T-helper 1 cell treated with Interleukin-12 subunit alpha and Interleukin-12 subunit beta and Interleukin-4 antibody, amounts not matched to agents 30 ng/mL and 1 ng/mL, for 36 hours (primary cell): Measurements from ENCODE around the gene GBP2. TPM values are rescaled to one million over a fixed set of nuclear protein-coding genes. Genes with fewer than 3 reads are reported as not detected.
"Not testable (repeated sequence)": the region's sequence is repeated elsewhere in the genome, so short reads cannot be mapped to it uniquely, and the experiment has no call there.

ENCODE experiments used
- intact Hi-C: fragments of 100-400 bp; cut with micrococcal nuclease; formaldehyde crosslinking; loops from one replicate; pipeline ENCODE4 v1.15.1; 2024
- total RNA-seq: library from RNA; stranded (reverse); gene quantifications from 2 replicates; pipeline ENCODE4 v1.2.3, GENCODE V29; 2022

GBP2 gene
- total RNA-seq, 1 donor from 2014 or later = 198 TPM

- intact Hi-C loops = loop anchor here (1.0 to 2.0 kb wide), 11 partner anchors 24 to 718 kb away; partner anchors contain the start of genes GBP1, GBP3 and GTF2B
These were observed 970 bp upstream of the GBP2 start for GRCh38 chr1:89126602-89127565.

GRCh38 chr1:89125240-89125912, 538 bp downstream of the GBP2 start:
- intact Hi-C loops = loop anchor here (1.0 to 2.0 kb wide), 3 partner anchors 15 to 238 kb away; no protein-coding TSS in a partner anchor

- intact Hi-C loops = no loop called here
These were observed 4.3 kb downstream of the GBP2 start for GRCh38 chr1:89121641-89122040.

- intact Hi-C loops = no loop called here
These were observed 11.3 kb downstream of the GBP2 start for GRCh38 chr1:89114662-89115061.

GRCh38 chr1:89112871-89113613, 12.9 kb downstream of the GBP2 start:
- intact Hi-C loops = no loop called here

- intact Hi-C loops = no loop called here
These were observed 21.2 kb downstream of the GBP2 start for GRCh38 chr1:89104687-89105086.

- intact Hi-C loops = no loop called here
These were observed 21.8 kb downstream of the GBP2 start for GRCh38 chr1:89104147-89104546.

- intact Hi-C loops = no loop called here
These were observed 23.9 kb downstream of the GBP2 start for GRCh38 chr1:89102021-89102420.

- intact Hi-C loops = no loop called here
These were observed 25.5 kb downstream of the GBP2 start for GRCh38 chr1:89100412-89100811.

GRCh38 chr1:89098857-89099256, 27.1 kb downstream of the GBP2 start:
- intact Hi-C loops = no loop called here

GRCh38 chr1:89095737-89096136, 30.2 kb downstream of the GBP2 start:
- intact Hi-C loops = no loop called here

- intact Hi-C loops = loop anchor here (10.0 kb wide), 1 partner anchor 895 kb away; no protein-coding TSS in a partner anchor
These were observed 36.0 kb downstream of the GBP2 start for GRCh38 chr1:89089962-89090361.

GRCh38 chr1:89088572-89088971, 37.3 kb downstream of the GBP2 start:
- intact Hi-C loops = loop anchor here (10.0 kb wide), 1 partner anchor 896 kb away; no protein-coding TSS in a partner anchor

GRCh38 chr1:89087241-89087640, 38.7 kb downstream of the GBP2 start:
- intact Hi-C loops = loop anchor here (10.0 kb wide), 1 partner anchor 898 kb away; no protein-coding TSS in a partner anchor

GRCh38 chr1:89085781-89086180, 40.1 kb downstream of the GBP2 start:
- intact Hi-C loops = loop anchor here (1.0 to 10.0 kb wide), 6 partner anchors 87 to 899 kb away; no protein-coding TSS in a partner anchor

- intact Hi-C loops = loop anchor here (10.0 kb wide), 1 partner anchor 904 kb away; no protein-coding TSS in a partner anchor
These were observed 44.9 kb downstream of the GBP2 start for GRCh38 chr1:89081005-89081404.

GRCh38 chr1:89080068-89080467, 45.8 kb downstream of the GBP2 start:
- intact Hi-C loops = loop anchor here (10.0 kb wide), 1 partner anchor 905 kb away; no protein-coding TSS in a partner anchor

- intact Hi-C loops = not testable (repeated sequence)
These were observed 53.3 kb downstream of the GBP2 start for GRCh38 chr1:89072466-89073065.

- intact Hi-C loops = no loop called here
These were observed 55.4 kb downstream of the GBP2 start for GRCh38 chr1:89070509-89070908.

- intact Hi-C loops = loop anchor here (10.0 kb wide), 1 partner anchor 1735 kb away; no protein-coding TSS in a partner anchor
These were observed 56.0 kb downstream of the GBP2 start for GRCh38 chr1:89069951-89070350.
